ENCODE results near the gene ALDH1B1. TPM values are rescaled to one million over a fixed set of nuclear protein-coding genes. Genes with fewer than 3 reads are reported as not detected.

ALDH1B1 gene
- total and polyA plus RNA-seq, 2 donors (not counting 3 experiments of a cell fraction or from before 2014, with no cell fraction given) = 11.5 to 20.5 TPM

DNA sequence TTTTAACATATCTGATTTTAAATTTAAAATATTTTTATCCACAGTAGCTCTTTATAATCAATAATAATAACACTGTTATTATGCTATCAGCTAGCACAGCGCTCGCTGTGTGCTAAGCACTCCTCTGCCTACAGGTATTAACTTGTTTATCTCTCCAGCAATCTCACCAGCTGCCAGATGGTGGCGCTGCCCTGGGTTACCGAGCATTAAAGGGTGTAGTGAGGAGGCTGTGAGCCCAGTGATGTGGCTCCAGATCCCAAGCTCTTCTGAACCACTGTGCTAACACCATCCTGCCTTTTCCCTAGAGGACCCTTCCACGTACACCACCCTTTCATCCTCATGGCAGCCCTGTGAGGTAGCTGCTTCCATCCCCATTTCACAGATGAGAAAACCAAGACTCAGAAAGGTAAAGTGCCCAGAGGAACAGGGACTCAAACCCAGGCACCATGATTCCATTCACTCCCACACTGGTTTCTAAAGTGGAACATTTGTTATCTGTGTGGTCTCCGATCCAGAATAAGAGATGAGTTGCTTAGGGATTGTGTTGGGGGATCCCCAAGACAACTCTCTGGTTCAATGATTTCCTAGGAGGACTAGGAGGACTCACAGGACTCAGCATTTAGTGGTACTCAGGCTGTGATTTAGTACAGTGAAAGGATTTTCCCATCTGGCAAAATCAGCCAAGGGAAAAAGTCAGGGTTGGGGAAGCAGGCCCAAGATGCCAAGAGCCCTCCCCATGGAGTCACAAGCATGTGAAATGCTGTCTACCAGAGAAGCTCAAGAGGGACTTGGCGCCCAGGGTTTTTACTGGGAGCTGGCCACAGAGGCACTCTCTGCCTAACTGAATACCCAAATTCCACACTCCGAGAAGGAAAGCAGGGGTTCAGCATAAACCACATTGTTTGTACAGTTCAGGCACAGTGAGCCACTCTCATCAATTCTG is 24.8 kb downstream of the ALDH1B1 start:
- FAIRE-seq (no peak), DNase-seq (ENCODE audit: low read depth, low spot score) (peak; percentile 17)
- CTCF ChIA-PET = interaction anchor here (0.6 to 1.5 kb wide), 7 partner anchors 9 to 650 kb away, joined by 3 to 9 read pairs (median 3); no protein-coding TSS in a partner anchor
- no TSS peak for BruUV-seq (replicated peaks)
- Histone ChIP-seq H4K20me1 (replicated peaks; ENCODE audit: control insufficient read depth, extremely low read depth, insufficient read depth, low read length) (no peaks in the 10 kb centered on the region), H3K36me3 (ENCODE audit: control insufficient read depth in 2 of 2, extremely low read depth in 1 of 2, insufficient read depth in 2 of 2, low read length in 2 of 2) (no peaks in the 10 kb centered on the region), H3K4me3 (replicated peaks in 1 of 3; ENCODE audit: insufficient read depth in 1 of 3, low read depth in 1 of 3, low read length in 3 of 3) (no peak overlapping the region), H3K9me1 (replicated peaks; ENCODE audit: control insufficient read depth, extremely low read depth, insufficient read depth, low read length) (no peaks in the 10 kb centered on the region), H2AFZ (ENCODE audit: low read depth, low read length) (no peak overlapping the region), H3K9ac (replicated peaks; ENCODE audit: extremely low read depth, insufficient read depth, low read length) (no peak overlapping the region), H3K27ac (ENCODE audit: insufficient read depth, low read depth, low read length) (no peak overlapping the region), H3K79me2 (ENCODE audit: control insufficient read depth, insufficient read depth, low read length) (no peaks in the 10 kb centered on the region), H3K4me2 (ENCODE audit: insufficient read depth, low read length) (no peak overlapping the region), H3K4me1 (ENCODE audit: control insufficient read depth, extremely low read depth, insufficient read depth, low read length) (no peaks in the 10 kb centered on the region), H3K9me3 (replicated peaks; ENCODE audit: control insufficient read depth, insufficient read depth, low read length) (no peaks in the 10 kb centered on the region), H3K27me3 (ENCODE audit: control insufficient read depth in 2 of 2, insufficient read depth in 2 of 2, low read length in 2 of 2) (peaks cover 18 to 24% of the 10 kb centered on the region in 2 experiments)
- dilution Hi-C loops (cut with MboI; ENCODE audit: extremely low pct_ligation_motif_present, low sequenced_read_pairs) = no loop called here
- POLR2A ChIA-PET = no interaction called here
- TF ChIP-seq, protein P1, sequence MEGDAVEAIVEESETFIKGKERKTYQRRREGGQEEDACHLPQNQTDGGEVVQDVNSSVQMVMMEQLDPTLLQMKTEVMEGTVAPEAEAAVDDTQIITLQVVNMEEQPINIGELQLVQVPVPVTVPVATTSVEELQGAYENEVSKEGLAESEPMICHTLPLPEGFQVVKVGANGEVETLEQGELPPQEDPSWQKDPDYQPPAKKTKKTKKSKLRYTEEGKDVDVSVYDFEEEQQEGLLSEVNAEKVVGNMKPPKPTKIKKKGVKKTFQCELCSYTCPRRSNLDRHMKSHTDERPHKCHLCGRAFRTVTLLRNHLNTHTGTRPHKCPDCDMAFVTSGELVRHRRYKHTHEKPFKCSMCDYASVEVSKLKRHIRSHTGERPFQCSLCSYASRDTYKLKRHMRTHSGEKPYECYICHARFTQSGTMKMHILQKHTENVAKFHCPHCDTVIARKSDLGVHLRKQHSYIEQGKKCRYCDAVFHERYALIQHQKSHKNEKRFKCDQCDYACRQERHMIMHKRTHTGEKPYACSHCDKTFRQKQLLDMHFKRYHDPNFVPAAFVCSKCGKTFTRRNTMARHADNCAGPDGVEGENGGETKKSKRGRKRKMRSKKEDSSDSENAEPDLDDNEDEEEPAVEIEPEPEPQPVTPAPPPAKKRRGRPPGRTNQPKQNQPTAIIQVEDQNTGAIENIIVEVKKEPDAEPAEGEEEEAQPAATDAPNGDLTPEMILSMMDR (IDR thresholded peaks at IDR 0.05; ENCODE audit: extremely low read depth in 1 of 2, insufficient read depth in 1 of 2, low read depth in 1 of 2, low read length in 2 of 2) = peak; percentile 47 to 67
- TF ChIP-seq JUN (IDR thresholded peaks at IDR 0.05; ENCODE audit: borderline replicate concordance, insufficient read depth, insufficient read length, low read depth) = no peak
- intact Hi-C loops (cut with micrococcal nuclease) = no loop called here

DNA sequence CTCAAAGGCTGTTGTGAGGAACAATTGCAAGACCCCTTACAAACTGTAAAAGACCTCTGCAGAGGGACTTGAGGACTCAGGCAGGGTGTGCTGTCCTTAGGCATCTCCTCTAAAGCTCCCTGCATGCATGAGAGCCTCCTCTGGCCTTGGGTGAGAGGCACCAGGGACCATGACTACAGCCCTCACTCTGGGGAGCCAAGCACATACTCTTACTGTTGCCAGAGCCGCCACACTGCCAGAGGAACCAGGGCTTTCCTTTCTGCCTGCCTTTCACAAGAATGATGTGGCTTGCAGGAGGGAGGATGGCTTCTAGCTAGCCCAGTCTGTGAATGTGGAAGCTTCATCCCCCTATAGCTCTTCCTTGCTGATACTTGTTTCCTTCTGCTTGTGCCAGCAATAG is 25.9 kb downstream of the ALDH1B1 start:
- DNase-seq (ENCODE audit: low read depth, low spot score) = no peak
- intact Hi-C loops (cut with micrococcal nuclease) = no loop called here

More for the DNA sequence above, 25.9 kb downstream of the ALDH1B1 start:
- H3K9me1 ChIP-seq (replicated peaks; ENCODE audit: control insufficient read depth, extremely low read depth, insufficient read depth, low read length) = no peaks in the 10 kb centered on the region
- H3K4me2 ChIP-seq (ENCODE audit: insufficient read depth, low read length) = no peak overlapping the region
- CTCF ChIA-PET = interaction anchor here (0.8 to 1.5 kb wide), 3 partner anchors 10 to 25 kb away, joined by 3 to 5 read pairs (median 3); no protein-coding TSS in a partner anchor
- H3K27me3 ChIP-seq (ENCODE audit: control insufficient read depth in 2 of 2, insufficient read depth in 2 of 2, low read length in 2 of 2) = peaks cover 27 to 32% of the 10 kb centered on the region in 2 experiments
- H3K27ac ChIP-seq (ENCODE audit: insufficient read depth, low read depth, low read length) = no peak overlapping the region
- H4K20me1 ChIP-seq (replicated peaks; ENCODE audit: control insufficient read depth, extremely low read depth, insufficient read depth, low read length) = no peaks in the 10 kb centered on the region
- no peaks in the 10 kb centered on the region for H3K4me1 ChIP-seq (ENCODE audit: control insufficient read depth, extremely low read depth, insufficient read depth, low read length)
- dilution Hi-C loops (cut with MboI; ENCODE audit: extremely low pct_ligation_motif_present, low sequenced_read_pairs) = no loop called here
- H3K36me3 ChIP-seq (ENCODE audit: control insufficient read depth in 2 of 2, extremely low read depth in 1 of 2, insufficient read depth in 2 of 2, low read length in 2 of 2) = no peaks in the 10 kb centered on the region
- TF ChIP-seq EZH2 (IDR thresholded peaks at IDR 0.05; ENCODE audit: borderline replicate concordance, low read depth, low read length, severe bottlenecking) = no peak
- H3K4me3 ChIP-seq (replicated peaks in 1 of 3; ENCODE audit: insufficient read depth in 1 of 3, low read depth in 1 of 3, low read length in 3 of 3) = no peak overlapping the region
- H2AFZ ChIP-seq (ENCODE audit: low read depth, low read length) = no peak overlapping the region
- H3K9ac ChIP-seq (replicated peaks; ENCODE audit: extremely low read depth, insufficient read depth, low read length) = no peak overlapping the region
- no TSS peak for BruUV-seq (replicated peaks)
- POLR2A ChIA-PET = no interaction called here
- H3K79me2 ChIP-seq (ENCODE audit: control insufficient read depth, insufficient read depth, low read length) = no peaks in the 10 kb centered on the region
- no peak for FAIRE-seq
- no peaks in the 10 kb centered on the region for H3K9me3 ChIP-seq (replicated peaks; ENCODE audit: control insufficient read depth, insufficient read depth, low read length)

Data from endothelial cell of umbilical vein (primary cell).